Prostate gland (tissue), 2 donors: ENCODE data around the gene RASL10A. TPM values are rescaled to one million over a fixed set of nuclear protein-coding genes. Genes with fewer than 3 reads are reported as not detected.

Experiments
- DNase-seq: peaks from one replicate; pipeline ENCODE4 v3.0.0-alpha.2; 2019; ENCODE audit warnings: low spot score
- H3K27ac ChIP-seq, 2 donors: fragments of 200-600 bp; sonication (generic); 2 replicates each; pipeline ENCODE4 v1.5.1; 2017 to 2019
- H3K27me3 ChIP-seq: fragments of 200-600 bp; sonication (generic); replicated peaks from 2 replicates; pipeline ENCODE4 v1.5.1; 2019; ENCODE audit not compliant: insufficient read depth
- H3K36me3 ChIP-seq, 2 donors: fragments of 200-600 bp; sonication (generic); 1 replicate in 1 of 2; 2 replicates in 1 of 2; pipeline versions ENCODE4 v1.5.1 to v1.8.1; 2017 to 2019
- H3K4me1 ChIP-seq: fragments of 200-600 bp; sonication (generic); replicated peaks from 2 replicates; pipeline ENCODE4 v1.5.1; 2019
- H3K4me3 ChIP-seq, 2 donors: fragments of 200-600 bp; sonication (generic); 2 replicates each; pipeline ENCODE4 v1.5.1; 2017 to 2019
- H3K9me3 ChIP-seq: fragments of 200-600 bp; sonication (generic); 2 replicates; pipeline ENCODE4 v1.5.1; 2017
- POLR2A ChIP-seq: fragments of 450-650 bp; IDR thresholded peaks from one replicate; pipeline ENCODE4 v1.6.1; 2016; ENCODE audit warnings: antibody characterized with exemption, mild to moderate bottlenecking
- POLR2AphosphoS5 ChIP-seq: sonication (generic); formaldehyde crosslinking; IDR thresholded peaks from one replicate; pipeline ENCODE4 v1.6.1; 2017; ENCODE audit warnings: antibody characterized with exemption
- WGBS: methylation state at CpG from one replicate; pipeline ENCODE4 v1.1.5; 2018; 5-methylcytosine and 5-hydroxymethylcytosine counted together
- intact Hi-C: fragments of 100-400 bp; cut with DNase I; formaldehyde crosslinking; loops from one replicate; pipeline ENCODE4 v1.14.2; 2022
- total RNA-seq, 2 donors: library from RNA; depleted of rRNA; stranded (reverse); fragments of >200 nt; gene quantifications; one replicate each; pipeline ENCODE4 v1.1.0, GENCODE V29; 2016
- TF ChIP-seq, protein P1 (sequence below), 4 experiments: fragments of 200-600 bp in 2 of 4; fragments of 450-650 bp in 2 of 4; sonication (generic) in 2 of 4; IDR thresholded peaks; 1 replicate in 3 of 4; 2 replicates in 1 of 4; pipeline ENCODE4 v1.5.1; 2016 to 2019; ENCODE audit warnings: antibody characterized with exemption in 4 of 4, mild to moderate bottlenecking in 2 of 4, moderate library complexity in 2 of 4

RASL10A gene
- total RNA-seq, 2 donors from 2014 or later, result 9.2 to 15.1 TPM

DNA sequence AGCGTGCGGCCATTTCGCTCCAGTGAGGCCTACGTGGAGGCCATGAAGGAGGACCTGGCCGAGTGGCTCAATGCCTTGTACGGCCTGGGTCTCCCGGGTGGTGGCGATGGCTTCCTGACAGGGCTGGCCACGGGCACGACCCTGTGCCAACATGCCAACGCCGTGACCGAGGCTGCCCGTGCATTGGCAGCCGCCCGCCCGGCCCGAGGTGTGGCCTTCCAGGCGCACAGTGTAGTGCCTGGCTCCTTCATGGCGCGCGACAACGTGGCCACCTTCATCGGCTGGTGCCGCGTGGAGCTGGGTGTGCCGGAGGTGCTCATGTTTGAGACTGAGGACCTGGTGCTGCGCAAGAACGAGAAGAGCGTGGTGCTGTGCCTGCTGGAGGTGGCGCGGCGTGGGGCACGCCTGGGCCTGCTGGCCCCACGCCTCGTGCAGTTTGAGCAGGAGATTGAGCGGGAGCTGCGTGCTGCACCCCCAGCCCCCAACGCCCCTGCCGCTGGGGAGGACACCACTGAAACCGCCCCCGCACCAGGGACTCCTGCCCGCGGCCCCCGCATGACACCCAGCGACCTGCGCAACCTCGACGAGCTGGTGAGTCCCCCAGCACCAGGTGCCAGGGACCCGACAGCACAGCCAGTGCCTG lies 7.2 kb downstream of the RASL10A start:
- Histone ChIP-seq H3K27ac (peak overlapping the region; percentile 11 to 89), H3K4me1 (peaks cover 32% of the 10 kb centered on the region), H3K27me3 (no peaks in the 10 kb centered on the region), H3K4me3 (peak overlapping the region in 1 of 2 donors; percentile 97), H3K36me3 (no peaks in the 10 kb centered on the region), H3K9me3 (no peaks in the 10 kb centered on the region)
- WGBS, result 48% methylated on average over 38 of the region's 50 CpGs
- intact Hi-C loops, result no loop called here
- DNase-seq, result no peak
- TF ChIP-seq POLR2AphosphoS5 (no peak), POLR2A (no peak)
- TF ChIP-seq, protein P1, sequence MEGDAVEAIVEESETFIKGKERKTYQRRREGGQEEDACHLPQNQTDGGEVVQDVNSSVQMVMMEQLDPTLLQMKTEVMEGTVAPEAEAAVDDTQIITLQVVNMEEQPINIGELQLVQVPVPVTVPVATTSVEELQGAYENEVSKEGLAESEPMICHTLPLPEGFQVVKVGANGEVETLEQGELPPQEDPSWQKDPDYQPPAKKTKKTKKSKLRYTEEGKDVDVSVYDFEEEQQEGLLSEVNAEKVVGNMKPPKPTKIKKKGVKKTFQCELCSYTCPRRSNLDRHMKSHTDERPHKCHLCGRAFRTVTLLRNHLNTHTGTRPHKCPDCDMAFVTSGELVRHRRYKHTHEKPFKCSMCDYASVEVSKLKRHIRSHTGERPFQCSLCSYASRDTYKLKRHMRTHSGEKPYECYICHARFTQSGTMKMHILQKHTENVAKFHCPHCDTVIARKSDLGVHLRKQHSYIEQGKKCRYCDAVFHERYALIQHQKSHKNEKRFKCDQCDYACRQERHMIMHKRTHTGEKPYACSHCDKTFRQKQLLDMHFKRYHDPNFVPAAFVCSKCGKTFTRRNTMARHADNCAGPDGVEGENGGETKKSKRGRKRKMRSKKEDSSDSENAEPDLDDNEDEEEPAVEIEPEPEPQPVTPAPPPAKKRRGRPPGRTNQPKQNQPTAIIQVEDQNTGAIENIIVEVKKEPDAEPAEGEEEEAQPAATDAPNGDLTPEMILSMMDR (IDR thresholded peaks at IDR 0.05), result no peak

DNA sequence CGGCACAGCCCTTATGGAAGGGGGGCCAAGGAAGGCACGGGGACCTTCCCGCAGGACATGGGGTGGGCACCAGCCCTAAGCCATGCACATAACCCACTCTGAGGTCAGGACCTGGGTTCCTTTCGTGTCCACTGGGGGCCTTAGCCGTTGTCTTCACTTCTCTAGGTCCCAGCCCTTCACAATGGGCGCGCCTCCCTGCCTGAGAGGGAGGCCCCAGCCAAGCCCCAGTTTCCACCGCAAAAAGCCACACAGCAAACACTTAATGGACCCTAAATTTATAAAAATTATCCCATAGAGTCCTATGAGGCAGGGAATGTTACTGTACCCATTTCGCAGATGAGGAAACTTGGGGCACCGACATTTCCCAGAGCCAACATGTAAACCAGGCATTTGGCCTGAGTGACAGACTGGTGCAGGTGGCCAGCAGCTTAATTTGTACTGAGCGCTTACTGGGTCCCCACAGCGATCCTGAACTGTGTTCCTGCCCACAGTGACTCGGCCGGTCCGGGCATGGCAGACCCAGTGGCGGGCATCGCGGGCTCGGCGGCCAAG lies 7.8 kb downstream of the RASL10A start:
- Histone ChIP-seq H3K36me3 (no peaks in the 10 kb centered on the region), H3K4me3 (peak overlapping the region; percentile 59 to 97), H3K27me3 (no peaks in the 10 kb centered on the region), H3K27ac (peak overlapping the region; percentile 56 to 89), H3K9me3 (no peaks in the 10 kb centered on the region), H3K4me1 (peaks cover 32% of the 10 kb centered on the region)
- intact Hi-C loops, result loop anchor here (2.0 kb wide), 1 partner anchor 51 kb away; no protein-coding TSS in a partner anchor
- 73% methylated on average over 20 of the region's 20 CpGs for WGBS
- TF ChIP-seq POLR2AphosphoS5 (no peak), POLR2A (no peak)
- TF ChIP-seq, protein P1 (IDR thresholded peaks at IDR 0.05), result no peak
- DNase-seq, result no peak

DNA sequence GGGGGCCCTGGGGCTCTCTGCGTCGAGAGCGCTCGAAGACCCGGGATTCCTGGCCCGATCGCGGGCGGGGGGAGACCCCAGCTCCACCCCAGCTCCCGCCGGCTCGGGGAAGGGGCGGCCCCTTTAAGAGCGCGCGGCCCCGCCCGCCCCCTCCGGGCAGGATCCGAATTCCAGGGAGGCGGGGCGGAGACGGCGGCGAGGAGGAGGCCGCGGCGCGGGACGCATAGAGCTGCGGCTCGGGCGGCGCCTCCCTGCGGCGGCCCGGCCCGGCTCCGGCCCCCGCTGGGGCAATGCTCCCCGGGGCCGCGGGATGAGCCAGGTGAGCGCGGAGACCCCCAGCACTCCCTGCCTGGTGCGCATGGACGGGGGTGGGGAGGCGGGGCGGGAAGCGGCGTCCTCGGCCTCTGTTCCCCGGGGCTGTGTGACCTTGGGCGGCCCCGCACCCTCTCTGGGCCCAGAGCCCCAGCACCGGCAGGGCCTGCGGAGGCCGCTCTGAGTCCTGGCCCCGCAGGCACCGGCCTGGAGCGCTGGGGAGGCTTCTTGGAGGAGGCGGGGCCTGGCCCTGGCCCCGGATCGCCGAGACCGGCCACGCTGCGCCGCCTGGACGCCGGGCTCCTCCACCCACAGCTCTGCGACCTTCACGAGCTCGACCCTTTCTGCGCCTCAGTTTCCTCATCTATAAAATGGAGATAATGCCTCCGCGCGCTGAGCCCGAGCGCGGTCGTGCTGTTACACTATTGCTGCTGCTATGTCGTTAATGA lies 8.5 kb downstream of the RASL10A start:
- Histone ChIP-seq H3K27ac (peak overlapping the region; percentile 56 to 89), H3K36me3 (no peaks in the 10 kb centered on the region), H3K4me3 (peak overlapping the region; percentile 59 to 97), H3K4me1 (peaks cover 32% of the 10 kb centered on the region), H3K9me3 (no peaks in the 10 kb centered on the region), H3K27me3 (no peaks in the 10 kb centered on the region)
- WGBS, result 4% methylated on average over 73 of the region's 83 CpGs
- intact Hi-C loops, result loop anchor here (1.0 to 2.0 kb wide), 2 partner anchors 52 to 81 kb away; partner anchors contain the start of gene AP1B1
- TF ChIP-seq POLR2A, result peak; percentile 40
- TF ChIP-seq, protein P1 (IDR thresholded peaks at IDR 0.05), result peak in 3 of 4 experiments; percentile 15 to 46 (median 17)
- peak; percentile 49 for TF ChIP-seq POLR2AphosphoS5
- peak; percentile 77 for DNase-seq

DNA sequence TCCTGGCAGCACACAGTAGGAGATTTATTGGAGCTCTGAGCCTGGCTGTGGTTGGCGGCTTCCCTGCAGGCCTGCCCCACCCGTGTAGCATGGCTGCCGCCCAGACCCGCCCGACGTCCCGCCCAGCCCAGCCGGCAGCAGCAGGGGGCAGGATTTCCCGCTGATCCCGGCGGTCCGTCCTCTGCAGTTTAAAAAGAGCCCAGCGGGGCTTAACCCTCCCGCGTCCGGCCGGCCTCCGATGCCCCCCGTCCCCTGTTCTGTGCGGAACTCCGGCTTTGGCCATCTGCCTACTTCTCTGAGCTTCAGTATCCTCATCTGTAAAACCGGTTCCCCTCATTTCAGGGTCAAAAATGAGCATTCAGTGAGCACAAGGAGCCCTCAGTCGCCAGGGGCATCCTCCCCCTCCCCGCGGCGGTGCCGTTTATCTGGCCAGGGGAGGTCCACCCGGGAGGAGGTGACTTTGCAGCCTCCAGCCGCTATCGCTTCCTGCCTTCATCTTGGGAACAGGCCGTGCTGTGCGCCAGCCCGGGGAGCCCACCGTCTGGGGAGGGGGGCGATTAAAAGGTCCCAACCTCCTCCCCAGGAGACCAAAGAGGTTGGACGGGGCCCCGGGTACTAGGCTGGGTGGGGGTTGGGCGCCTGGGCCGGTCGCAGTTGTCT lies 9.2 kb downstream of the RASL10A start, which contains the start of gene GAS2L1:
TSS of gene GAS2L1 (plus strand) at position 476 of the 660 bp plus-strand sequence. CDS start 1,456 bp downstream, outside the sequence.
- peak; percentile 83 for DNase-seq
- intact Hi-C loops, result loop anchor here (1.0 to 2.0 kb wide), 2 partner anchors 52 to 82 kb away; partner anchors contain the start of gene AP1B1
- Histone ChIP-seq H3K4me3 (peak within 1 kb of the TSS; percentile 59 to 97), H3K4me1 (peaks cover 27% of the 10 kb centered on the region), H3K9me3 (no peaks in the 10 kb centered on the region), H3K36me3 (no peaks in the 10 kb centered on the region), H3K27ac (peak within 1 kb of the TSS; percentile 56 to 89), H3K27me3 (no peaks in the 10 kb centered on the region)
- TF ChIP-seq POLR2A (no peak), POLR2AphosphoS5 (peak; percentile 63)
- TF ChIP-seq, protein P1 (IDR thresholded peaks at IDR 0.05), result peak; percentile 57 to 88 (median 81)
- under 1% methylated on average over 40 of the region's 40 CpGs for WGBS
